ENCODE results near the gene SLC16A5.
"Not testable (repeated sequence)": the region's sequence is repeated elsewhere in the genome, so short reads cannot be mapped to it uniquely, and the experiment has no call there.

Gene SLC16A5

GRCh38 chr17:75087558-75088453 is at the start of gene SLC16A5:
Gene SLC16A5, plus strand, starts transcription at chr17:75087954. Its CDS starts 5,683 bp downstream, at chr17:75093637.
- DNase-seq: peak; percentile 86 to 88
- intact Hi-C loops (cut with DNase I; ENCODE audit: low total_unique reads): no loop called here
- Histone ChIP-seq H3K4me3 (peak within 1 kb of the TSS; percentile 48 to 53), H3K27me3 (peaks cover 0 to 8% of the 10 kb centered on the region in 2 donors), H3K27ac (peak within 1 kb of the TSS; percentile 45 to 54), H3K9me3 (no peaks in the 10 kb centered on the region), H3K4me1 (peaks cover 0 to 39% (median 14%) of the 10 kb centered on the region in 4 donors), H3K36me3 (no peaks in the 10 kb centered on the region)
- TF ChIP-seq CTCF (IDR thresholded peaks at IDR 0.05): no peak

- peaks cover 38 to 48% (median 40%) of the 10 kb centered on the region in 3 donors for H3K36me3 ChIP-seq
- peak in 1 of 2 donors; percentile 25 for DNase-seq
- no peak overlapping the region for H3K27ac ChIP-seq
- TF ChIP-seq CTCF (IDR thresholded peaks at IDR 0.05): no peak
- no peaks in the 10 kb centered on the region for H3K27me3 ChIP-seq
- H3K4me3 ChIP-seq: no peak overlapping the region
- intact Hi-C loops (cut with DNase I; ENCODE audit: low total_unique reads): no loop called here
- peaks cover 0 to 10% (median 6%) of the 10 kb centered on the region in 4 donors for H3K4me1 ChIP-seq
- no peaks in the 10 kb centered on the region for H3K9me3 ChIP-seq
Measured at GRCh38 chr17:75039238-75039637, 48.5 kb upstream of the SLC16A5 start.

GRCh38 chr17:75041656-75042280 is 46.0 kb upstream of the SLC16A5 start:
- Histone ChIP-seq H3K9me3 (no peaks in the 10 kb centered on the region), H3K36me3 (peaks cover 38 to 48% (median 40%) of the 10 kb centered on the region in 3 donors), H3K4me3 (no peak overlapping the region), H3K27me3 (no peaks in the 10 kb centered on the region), H3K27ac (no peak overlapping the region), H3K4me1 (peaks cover 0 to 14% (median 7%) of the 10 kb centered on the region in 4 donors)
- no peak for TF ChIP-seq CTCF (IDR thresholded peaks at IDR 0.05)
- intact Hi-C loops (cut with DNase I; ENCODE audit: low total_unique reads): no loop called here
- DNase-seq: peak in 1 of 2 donors; percentile 44

- H3K9me3 ChIP-seq; intact Hi-C loops (cut with DNase I; ENCODE audit: low total_unique reads); H3K27ac ChIP-seq; DNase-seq; H3K27me3 ChIP-seq; H3K4me3 ChIP-seq: not testable (repeated sequence)
- peaks cover 33 to 39% (median 33%) of the 10 kb centered on the region in 3 donors for H3K36me3 ChIP-seq
- H3K4me1 ChIP-seq: peaks cover 0 to 27% (median 18%) of the 10 kb centered on the region in 4 donors
Measured at GRCh38 chr17:75043789-75044188, 44.0 kb upstream of the SLC16A5 start.

GRCh38 chr17:75044716-75045115 is 43.0 kb upstream of the SLC16A5 start:
- intact Hi-C loops (cut with DNase I; ENCODE audit: low total_unique reads): no loop called here
- no peak overlapping the region for H3K4me3 ChIP-seq
- H3K4me1 ChIP-seq: peaks cover 0 to 32% (median 23%) of the 10 kb centered on the region in 4 donors

More at GRCh38 chr17:75044716-75045115, 43.0 kb upstream of the SLC16A5 start:
- no peaks in the 10 kb centered on the region for H3K9me3 ChIP-seq
- H3K27me3 ChIP-seq: no peaks in the 10 kb centered on the region
- H3K36me3 ChIP-seq: peaks cover 24 to 30% (median 26%) of the 10 kb centered on the region in 3 donors
- TF ChIP-seq CTCF (IDR thresholded peaks at IDR 0.05): no peak
- H3K27ac ChIP-seq: no peak overlapping the region
- DNase-seq: no peak

All from tibial artery (tissue), 4 donors.